Measurements from ENCODE around the gene TRIM25. TPM values are rescaled to one million over a fixed set of nuclear protein-coding genes. Genes with fewer than 3 reads are reported as not detected.

Gene TRIM25
- total RNA-seq, 1 experiment from 2014 or later: 32.5 TPM

DNA sequence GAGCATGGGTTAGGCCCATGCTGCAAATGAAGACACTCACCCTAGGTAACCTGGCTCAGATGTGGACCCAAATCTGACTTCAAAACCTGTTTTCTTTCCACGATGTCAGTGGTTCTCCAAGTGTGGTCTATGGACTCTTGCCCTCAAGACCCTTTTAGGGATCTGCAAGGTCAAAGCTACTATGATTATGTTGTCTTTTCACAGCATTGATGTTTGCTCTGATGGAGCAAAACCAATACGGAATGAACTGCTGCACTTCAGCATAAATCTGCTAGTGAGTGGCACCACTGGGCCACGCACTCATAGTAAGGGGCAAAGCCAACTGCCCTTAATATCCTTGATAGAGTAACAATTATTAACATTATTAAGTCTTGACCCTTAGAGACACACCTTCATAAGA is 21.6 kb upstream of the TRIM25 start:
- H3K23ac ChIP-seq (ENCODE audit: insufficient read length, low read depth, low read length): no peak overlapping the region
- H2BK5ac ChIP-seq (ENCODE audit: insufficient read length, low read length): no peak overlapping the region
- no peak overlapping the region for H2AK5ac ChIP-seq (ENCODE audit: insufficient read length, low read length)
- no peaks in the 10 kb centered on the region for H3K23me2 ChIP-seq (ENCODE audit: insufficient read length, low read depth, low read length, poor library complexity, severe bottlenecking)
- no peak overlapping the region for H2BK12ac ChIP-seq (ENCODE audit: insufficient read length, low read depth, low read length)
- H3K4ac ChIP-seq (ENCODE audit: low read depth, low read length): no peak overlapping the region
- no peak for DNase-seq
- no peak overlapping the region for H3K56ac ChIP-seq (ENCODE audit: insufficient read length, low read depth, low read length)
- H3K4me2 ChIP-seq (ENCODE audit: insufficient read depth, insufficient read length, low read length): no peak overlapping the region
- H3K4me3 Mint-ChIP-seq: no peak overlapping the region
- H3K9me3 ChIP-seq (ENCODE audit: control insufficient read depth, low read depth, low read length): peaks cover 23% of the 10 kb centered on the region
- no peak overlapping the region for H4K8ac ChIP-seq (replicated peaks; ENCODE audit: insufficient read length, low read depth, low read length)
- H3K27ac ChIP-seq (ENCODE audit: insufficient read length, low read depth, low read length): no peak overlapping the region
- H3K4me1 ChIP-seq (ENCODE audit: insufficient read depth, low read length): no peaks in the 10 kb centered on the region
- TF ChIP-seq, protein P1, sequence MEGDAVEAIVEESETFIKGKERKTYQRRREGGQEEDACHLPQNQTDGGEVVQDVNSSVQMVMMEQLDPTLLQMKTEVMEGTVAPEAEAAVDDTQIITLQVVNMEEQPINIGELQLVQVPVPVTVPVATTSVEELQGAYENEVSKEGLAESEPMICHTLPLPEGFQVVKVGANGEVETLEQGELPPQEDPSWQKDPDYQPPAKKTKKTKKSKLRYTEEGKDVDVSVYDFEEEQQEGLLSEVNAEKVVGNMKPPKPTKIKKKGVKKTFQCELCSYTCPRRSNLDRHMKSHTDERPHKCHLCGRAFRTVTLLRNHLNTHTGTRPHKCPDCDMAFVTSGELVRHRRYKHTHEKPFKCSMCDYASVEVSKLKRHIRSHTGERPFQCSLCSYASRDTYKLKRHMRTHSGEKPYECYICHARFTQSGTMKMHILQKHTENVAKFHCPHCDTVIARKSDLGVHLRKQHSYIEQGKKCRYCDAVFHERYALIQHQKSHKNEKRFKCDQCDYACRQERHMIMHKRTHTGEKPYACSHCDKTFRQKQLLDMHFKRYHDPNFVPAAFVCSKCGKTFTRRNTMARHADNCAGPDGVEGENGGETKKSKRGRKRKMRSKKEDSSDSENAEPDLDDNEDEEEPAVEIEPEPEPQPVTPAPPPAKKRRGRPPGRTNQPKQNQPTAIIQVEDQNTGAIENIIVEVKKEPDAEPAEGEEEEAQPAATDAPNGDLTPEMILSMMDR (conservative IDR thresholded peaks at IDR 0.05): no peak
- H2AFZ ChIP-seq (ENCODE audit: low read length): no peak overlapping the region
- no peaks in the 10 kb centered on the region for H3K27me3 Mint-ChIP-seq (ENCODE audit: low read depth)
- no peak overlapping the region for H2BK20ac ChIP-seq (ENCODE audit: low read depth, low read length, poor library complexity, severe bottlenecking)
- no peak overlapping the region for H3K18ac ChIP-seq (ENCODE audit: insufficient read length, low read depth, low read length)
- H4K91ac ChIP-seq (ENCODE audit: insufficient read length, low read depth, low read length): no peak overlapping the region
- H3K4me1 Mint-ChIP-seq: no peaks in the 10 kb centered on the region
- H4K5ac ChIP-seq (ENCODE audit: insufficient read length, low read depth, low read length): no peak overlapping the region
- no peak overlapping the region for H2BK15ac ChIP-seq (ENCODE audit: low read depth, low read length)
- H3K9ac ChIP-seq (ENCODE audit: extremely low read depth, insufficient read length, low read length): no peak overlapping the region
- no peak overlapping the region for H3T11ph ChIP-seq (ENCODE audit: low read length)
- no peak overlapping the region; a peak in 1 of 7 replicates for H3K27ac Mint-ChIP-seq
- H4K20me1 ChIP-seq (ENCODE audit: control insufficient read depth, insufficient read depth, insufficient read length): no peaks in the 10 kb centered on the region
- peaks cover 52 to 88% (median 85%) of the 10 kb centered on the region in 3 experiments for H3K36me3 Mint-ChIP-seq (ENCODE audit: insufficient read depth in 1 of 3, low read depth in 3 of 3)
- no CpG with 5 or more reads among the region's 3 CpGs for WGBS (ENCODE audit: extremely low coverage, insufficient read length, low lambda C conversion rate)
- no peak overlapping the region for H3K14ac ChIP-seq (ENCODE audit: insufficient read depth, low read length)
- H3K9me3 Mint-ChIP-seq: peaks cover 23 to 31% of the 10 kb centered on the region in 2 experiments
- H3K27me3 ChIP-seq (ENCODE audit: insufficient read depth, low read length): no peaks in the 10 kb centered on the region
- no peaks in the 10 kb centered on the region for H3K79me2 ChIP-seq (ENCODE audit: insufficient read depth, low read length)
- H3K79me1 ChIP-seq (ENCODE audit: insufficient read depth, low read depth, low read length, poor library complexity, severe bottlenecking): no peaks in the 10 kb centered on the region
- no peak overlapping the region for H2BK120ac ChIP-seq (ENCODE audit: low read depth, low read length, poor library complexity, severe bottlenecking)

Data from H9 (cell line).